Keratinocyte (primary cell): ENCODE measurements around the gene PACSIN2. TPM values are rescaled to one million over a fixed set of nuclear protein-coding genes. Genes with fewer than 3 reads are reported as not detected.
A peak's percentile ranks its signal among the peaks of the same experiment; 100 is the strongest.

Source experiments
- DNase-seq: peaks from one replicate; pipeline ENCODE4 v3.0.0-alpha.2; 2011; ENCODE audit warnings: low read depth, missing footprints, low spot score
- FAIRE-seq: peaks from 2 replicates; lab custom pipeline; 2011; peaks lifted over from hg19 to GRCh38; lab: Jason Lieb, UNC
- H2AFZ ChIP-seq: 2 replicates; pipeline ENCODE4 v1.6.0; 2012; ENCODE audit warnings: low read length, control low read depth, inconsistent platforms; ENCODE audit not compliant: control insufficient read depth
- H3K27ac ChIP-seq: 2 replicates; pipeline ENCODE4 v1.5.1; 2011; ENCODE audit warnings: low read length; ENCODE audit not compliant: control insufficient read depth, insufficient read depth
- H3K27me3 ChIP-seq: 3 replicates; pipeline ENCODE4 v1.6.0; 2011; ENCODE audit warnings: low read length; ENCODE audit not compliant: control insufficient read depth, insufficient read depth; ENCODE audit errors: extremely low read depth
- H3K36me3 ChIP-seq, 2 experiments: 2 replicates in 1 of 2; 3 replicates in 1 of 2; pipeline ENCODE4 v1.5.1; 2011; ENCODE audit warnings: low read length in 2 of 2, mild to moderate bottlenecking in 1 of 2; ENCODE audit not compliant: control insufficient read depth in 2 of 2, insufficient read depth in 2 of 2; ENCODE audit errors: extremely low read depth in 1 of 2
- H3K4me1 ChIP-seq: 3 replicates; pipeline ENCODE4 v1.5.1; 2011; ENCODE audit warnings: low read length; ENCODE audit not compliant: control insufficient read depth, insufficient read depth; ENCODE audit errors: extremely low read depth
- H3K4me2 ChIP-seq: 3 replicates; pipeline ENCODE4 v1.6.0; 2011; ENCODE audit warnings: low read depth, low read length; ENCODE audit not compliant: control insufficient read depth, insufficient read depth; ENCODE audit errors: extremely low read depth
- H3K4me3 ChIP-seq, 3 experiments: fragments of 200-600 bp in 1 of 3; sonication (generic) in 1 of 3; 2 replicates in 2 of 3; 3 replicates in 1 of 3; pipeline ENCODE4 v1.5.1; 2011 to 2016; ENCODE audit warnings: low read length in 3 of 3, mild to moderate bottlenecking in 3 of 3, control low read depth in 2 of 3, inconsistent platforms in 1 of 3, low read depth in 1 of 3, mixed read lengths in 1 of 3, mixed run types in 1 of 3, moderate library complexity in 1 of 3; ENCODE audit not compliant: control insufficient read depth in 2 of 3, insufficient read depth in 2 of 3; ENCODE audit errors: extremely low read depth in 1 of 3
- H3K79me2 ChIP-seq: 2 replicates; pipeline ENCODE4 v1.6.0; 2012; ENCODE audit warnings: low read length; ENCODE audit not compliant: control insufficient read depth, insufficient read depth
- H3K9ac ChIP-seq: 3 replicates; pipeline ENCODE4 v1.6.0; 2011; ENCODE audit warnings: low read length; ENCODE audit not compliant: control insufficient read depth, insufficient read depth; ENCODE audit errors: extremely low read depth
- H3K9me1 ChIP-seq: 3 replicates; pipeline ENCODE4 v1.6.0; 2011; ENCODE audit warnings: low read length; ENCODE audit not compliant: control insufficient read depth, insufficient read depth; ENCODE audit errors: extremely low read depth
- H3K9me3 ChIP-seq: 2 replicates; pipeline ENCODE4 v1.5.1; 2012; ENCODE audit warnings: low read depth, low read length; ENCODE audit not compliant: control insufficient read depth
- H4K20me1 ChIP-seq: 3 replicates; pipeline ENCODE4 v1.6.0; 2011; ENCODE audit warnings: low read length; ENCODE audit not compliant: control insufficient read depth, insufficient read depth; ENCODE audit errors: extremely low read depth
- CTCF ChIP-seq, 3 experiments: IDR thresholded peaks in 1 of 3; conservative IDR thresholded peaks in 1 of 3; optimal IDR thresholded peaks in 1 of 3; 2 replicates in 2 of 3; 3 replicates in 1 of 3; pipeline versions ENCODE3 to v1.5.1; 2011; ENCODE audit warnings: low read length in 3 of 3, mild to moderate bottlenecking in 3 of 3, moderate library complexity in 2 of 3, control low read depth in 1 of 3, inconsistent platforms in 1 of 3; ENCODE audit not compliant: insufficient read depth in 2 of 3; ENCODE audit errors: extremely low read depth in 1 of 3
- EZH2 ChIP-seq: IDR thresholded peaks from one replicate; pipeline ENCODE4 v1.6.1; 2012; ENCODE audit warnings: inconsistent platforms, mild to moderate bottlenecking, low read length, moderate library complexity
- dilution Hi-C: fragments of 300-500 bp; cut with MboI; formaldehyde crosslinking; loops from one replicate; pipeline ENCODE4 v1.7.0; 2020; ENCODE audit warnings: low sequenced_read_pairs; ENCODE audit not compliant: extremely low pct_ligation_motif_present
- polyA plus RNA-seq, 5 experiments: library from polyadenylated mRNA; depleted of rRNA in 3 of 5; stranded (reverse) in 3 of 5; stranded (forward) in 1 of 5; unstranded in 1 of 5; fragments of >200 nt; gene quantifications; 1 replicate in 1 of 5; 2 replicates in 3 of 5; 3 replicates in 1 of 5; pipeline versions ENCODE4 v1.2.1 to v1.2.3, GENCODE V29; 2011 to 2012; ENCODE audit warnings: missing spikeins in 2 of 5, low read depth in 1 of 5, low replicate concordance in 1 of 5

The PACSIN2 gene
- polyA plus RNA-seq, 1 donor (not counting 4 experiments of a cell fraction or from before 2014, with no cell fraction given), result 55.5 TPM

- no peak for FAIRE-seq
- H3K9ac ChIP-seq, result no peak overlapping the region
Observed at GRCh38 chr22:43039800-43040199, 24.9 kb upstream of the PACSIN2 start.

GRCh38 chr22:43038325-43038724 lies 23.4 kb upstream of the PACSIN2 start:
- TF ChIP-seq EZH2, result no peak
- Histone ChIP-seq H3K36me3 (no peaks in the 10 kb centered on the region), H2AFZ (no peak overlapping the region), H4K20me1 (no peaks in the 10 kb centered on the region), H3K79me2 (no peaks in the 10 kb centered on the region), H3K9me3 (no peaks in the 10 kb centered on the region), H3K27me3 (no peaks in the 10 kb centered on the region), H3K27ac (no peak overlapping the region), H3K4me3 (no peak overlapping the region), H3K4me2 (no peak overlapping the region), H3K9ac (no peak overlapping the region), H3K9me1 (no peaks in the 10 kb centered on the region), H3K4me1 (peaks cover 2% of the 10 kb centered on the region)
- DNase-seq (no peak), FAIRE-seq (no peak)
- dilution Hi-C loops, result no loop called here

More at GRCh38 chr22:43039800-43040199, 24.9 kb upstream of the PACSIN2 start:
- no peak overlapping the region for H3K4me3 ChIP-seq
- no peaks in the 10 kb centered on the region for H3K79me2 ChIP-seq
- H3K9me3 ChIP-seq, result no peaks in the 10 kb centered on the region
- H2AFZ ChIP-seq, result no peak overlapping the region
- no peaks in the 10 kb centered on the region for H3K36me3 ChIP-seq
- H4K20me1 ChIP-seq, result no peaks in the 10 kb centered on the region
- H3K27ac ChIP-seq, result no peak overlapping the region
- no peaks in the 10 kb centered on the region for H3K9me1 ChIP-seq
- H3K27me3 ChIP-seq, result no peaks in the 10 kb centered on the region
- H3K4me1 ChIP-seq, result peaks cover 2% of the 10 kb centered on the region
- no peak overlapping the region for H3K4me2 ChIP-seq
- dilution Hi-C loops, result no loop called here
- no peak for DNase-seq
- TF ChIP-seq CTCF (optimal IDR thresholded peaks at IDR 0.05 in 1 of 3, IDR thresholded peaks at IDR 0.05 in 1 of 3, conservative IDR thresholded peaks at IDR 0.05 in 1 of 3; ENCODE audit: extremely low read depth in 1 of 3, insufficient read depth in 2 of 3, low read length in 3 of 3), result no peak
- no peak for TF ChIP-seq EZH2

- DNase-seq, result no peak
- no peaks in the 10 kb centered on the region for H3K4me1 ChIP-seq
- no peak overlapping the region for H3K4me3 ChIP-seq
- H3K9me3 ChIP-seq, result no peaks in the 10 kb centered on the region
- H3K79me2 ChIP-seq, result no peaks in the 10 kb centered on the region
- dilution Hi-C loops, result no loop called here
- no peaks in the 10 kb centered on the region for H3K36me3 ChIP-seq
- H3K27ac ChIP-seq, result no peak overlapping the region
- H4K20me1 ChIP-seq, result no peaks in the 10 kb centered on the region
- no peaks in the 10 kb centered on the region for H3K27me3 ChIP-seq
- H2AFZ ChIP-seq, result no peak overlapping the region
- H3K4me2 ChIP-seq, result peak overlapping the region; percentile 2
- no peak for FAIRE-seq
- no peak overlapping the region for H3K9ac ChIP-seq
- no peaks in the 10 kb centered on the region for H3K9me1 ChIP-seq
- TF ChIP-seq EZH2 (no peak), CTCF (optimal IDR thresholded peaks at IDR 0.05 in 1 of 3, IDR thresholded peaks at IDR 0.05 in 1 of 3, conservative IDR thresholded peaks at IDR 0.05 in 1 of 3; ENCODE audit: extremely low read depth in 1 of 3, insufficient read depth in 2 of 3, low read length in 3 of 3) (no peak)
Observed at GRCh38 chr22:43036282-43036829, 21.4 kb upstream of the PACSIN2 start.
